Vagina (tissue), 2 donors: Measurements from ENCODE around the gene DAND5.

Source experiments
- CTCF ChIP-seq, 3 experiments: fragments of 450-650 bp in 2 of 3; fragments of 200-600 bp in 1 of 3; sonication (generic) in 1 of 3; IDR thresholded peaks; one replicate each; pipeline ENCODE4 v1.5.1; 2017 to 2019; ENCODE audit warnings: antibody characterized with exemption in 3 of 3, mild to moderate bottlenecking in 2 of 3, moderate library complexity in 2 of 3
- POLR2A ChIP-seq, 2 donors: fragments of 450-650 bp; IDR thresholded peaks; one replicate each; pipeline ENCODE4 v1.6.1; 2017; ENCODE audit warnings: antibody characterized with exemption in 2 of 2, mild to moderate bottlenecking in 2 of 2, moderate library complexity in 2 of 2

GRCh38 chr19:12939975-12940423 lies 29.4 kb upstream of the DAND5 start:
- TF ChIP-seq CTCF (IDR thresholded peaks at IDR 0.05) (no peak), POLR2A (IDR thresholded peaks at IDR 0.05) (no peak)
